Body of pancreas (tissue), 4 donors: ENCODE data around the gene PAPOLG. TPM values are rescaled to one million over a fixed set of nuclear protein-coding genes. Genes with fewer than 3 reads are reported as not detected.
A peak's percentile ranks its signal among the peaks of the same experiment; 100 is the strongest.

Experiments used
- ATAC-seq: fragments of 150-250 bp; one replicate; pipeline ENCODE4 v1.9.1; 2016
- DNase-seq, 4 donors: peaks; one replicate each; pipeline ENCODE4 v3.0.0-alpha.2; 2019
- H3K27ac ChIP-seq, 4 donors: fragments of 200-600 bp; sonication (generic); 1 replicate in 3 of 4; 2 replicates in 1 of 4; pipeline versions ENCODE4 v1.5.1 to v1.6.1; 2016 to 2019; ENCODE audit warnings: mild to moderate bottlenecking in 1 of 4, mixed read lengths in 1 of 4, moderate library complexity in 1 of 4
- H3K27me3 ChIP-seq, 2 donors: fragments of 200-600 bp; sonication (generic); one replicate each; pipeline ENCODE4 v1.6.0; 2016; ENCODE audit warnings: mild to moderate bottlenecking in 1 of 2
- H3K36me3 ChIP-seq, 2 donors: fragments of 200-600 bp; sonication (generic); replicated peaks in 1 of 2; 2 replicates each; pipeline ENCODE4 v1.5.1; 2016; ENCODE audit warnings: low read depth in 2 of 2; ENCODE audit not compliant: insufficient read depth in 1 of 2
- H3K4me1 ChIP-seq: fragments of 200-600 bp; sonication (generic); one replicate; pipeline ENCODE4 v1.6.0; 2016
- H3K4me3 ChIP-seq, 2 donors: fragments of 200-600 bp; sonication (generic); 1 replicate in 1 of 2; 2 replicates in 1 of 2; pipeline ENCODE4 v1.5.1; 2016 to 2019
- H3K9me3 ChIP-seq, 3 donors: fragments of 200-600 bp; sonication (generic); 1 replicate in 2 of 3; 2 replicates in 1 of 3; pipeline ENCODE4 v1.5.1; 2016
- POLR2A ChIP-seq, 3 donors: fragments of 450-650 bp; IDR thresholded peaks; one replicate each; pipeline ENCODE4 v1.6.1; 2016; ENCODE audit warnings: antibody characterized with exemption in 3 of 3, mild to moderate bottlenecking in 2 of 3
- WGBS, 2 donors: methylation state at CpG; one replicate each; pipeline ENCODE4 v1.1.5; 2017; 5-methylcytosine and 5-hydroxymethylcytosine counted together
- intact Hi-C: fragments of 100-400 bp; cut with DNase I; formaldehyde crosslinking; loops from one replicate; pipeline ENCODE4 v1.15.1; 2023
- total RNA-seq, 2 donors: library from RNA; depleted of rRNA; stranded (reverse); fragments of >200 nt; gene quantifications; one replicate each; pipeline ENCODE4 v1.1.0, GENCODE V29; 2016
- TF ChIP-seq, protein P1 (sequence below), 7 experiments: fragments of 450-650 bp in 4 of 7; fragments of 200-600 bp in 3 of 7; sonication (generic) in 3 of 7; IDR thresholded peaks; one replicate each; pipeline ENCODE4 v1.5.1; 2016 to 2019; ENCODE audit warnings: antibody characterized with exemption in 7 of 7

Gene PAPOLG
- total RNA-seq, 2 donors from 2014 or later: 4.0 to 6.5 TPM

DNA sequence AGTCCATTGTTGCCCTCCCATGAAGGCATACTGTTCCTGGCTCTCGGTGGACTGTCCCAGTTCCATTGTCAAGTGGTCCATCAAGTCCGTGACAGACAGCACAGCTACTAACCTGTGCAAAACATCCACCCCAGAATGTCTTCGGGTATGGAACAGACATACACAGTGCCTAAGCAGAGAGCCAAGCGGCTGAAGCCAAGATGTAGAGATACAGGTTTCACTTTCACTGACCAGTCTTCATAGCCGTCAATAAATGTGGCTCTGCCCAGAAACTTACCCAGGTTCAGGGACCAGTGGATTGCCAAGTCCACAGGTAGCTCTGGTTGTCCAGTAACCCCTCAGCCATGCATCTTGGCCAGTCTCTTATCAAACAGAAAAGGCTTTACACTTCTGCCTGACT, 10.7 kb upstream of the PAPOLG start:
- no peaks in the 10 kb centered on the region for H3K4me1 ChIP-seq
- H3K27me3 ChIP-seq: no peaks in the 10 kb centered on the region
- 84 to 89% methylated on average over 3 to 5 of the region's 5 CpGs for WGBS, 2 donors
- TF ChIP-seq, protein P1, sequence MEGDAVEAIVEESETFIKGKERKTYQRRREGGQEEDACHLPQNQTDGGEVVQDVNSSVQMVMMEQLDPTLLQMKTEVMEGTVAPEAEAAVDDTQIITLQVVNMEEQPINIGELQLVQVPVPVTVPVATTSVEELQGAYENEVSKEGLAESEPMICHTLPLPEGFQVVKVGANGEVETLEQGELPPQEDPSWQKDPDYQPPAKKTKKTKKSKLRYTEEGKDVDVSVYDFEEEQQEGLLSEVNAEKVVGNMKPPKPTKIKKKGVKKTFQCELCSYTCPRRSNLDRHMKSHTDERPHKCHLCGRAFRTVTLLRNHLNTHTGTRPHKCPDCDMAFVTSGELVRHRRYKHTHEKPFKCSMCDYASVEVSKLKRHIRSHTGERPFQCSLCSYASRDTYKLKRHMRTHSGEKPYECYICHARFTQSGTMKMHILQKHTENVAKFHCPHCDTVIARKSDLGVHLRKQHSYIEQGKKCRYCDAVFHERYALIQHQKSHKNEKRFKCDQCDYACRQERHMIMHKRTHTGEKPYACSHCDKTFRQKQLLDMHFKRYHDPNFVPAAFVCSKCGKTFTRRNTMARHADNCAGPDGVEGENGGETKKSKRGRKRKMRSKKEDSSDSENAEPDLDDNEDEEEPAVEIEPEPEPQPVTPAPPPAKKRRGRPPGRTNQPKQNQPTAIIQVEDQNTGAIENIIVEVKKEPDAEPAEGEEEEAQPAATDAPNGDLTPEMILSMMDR (IDR thresholded peaks at IDR 0.05): no peak
- TF ChIP-seq POLR2A (IDR thresholded peaks at IDR 0.05): no peak
- no peak overlapping the region for H3K4me3 ChIP-seq
- no peak for ATAC-seq
- no peak for DNase-seq
- H3K36me3 ChIP-seq: no peaks in the 10 kb centered on the region
- H3K27ac ChIP-seq: no peak overlapping the region
- intact Hi-C loops: no loop called here
- no peaks in the 10 kb centered on the region for H3K9me3 ChIP-seq

DNA sequence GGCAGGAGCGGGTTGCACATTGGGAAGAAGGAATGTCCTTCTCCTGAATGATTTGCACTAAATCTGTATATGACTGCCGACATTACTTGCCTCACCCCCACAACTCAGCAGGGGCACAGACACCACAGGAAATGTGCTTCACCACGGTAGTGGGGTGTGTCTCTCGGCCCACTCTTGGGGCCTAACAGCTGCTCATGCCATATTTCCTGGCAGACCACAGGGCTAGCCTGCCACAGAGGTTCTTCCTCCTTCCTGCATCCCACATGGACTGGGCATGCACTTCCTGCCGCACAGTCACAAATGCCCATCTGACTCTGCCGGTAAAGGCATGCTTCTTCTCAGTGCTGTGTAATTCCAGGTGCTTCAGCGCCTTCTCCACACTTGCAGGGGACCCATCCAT, 10.3 kb upstream of the PAPOLG start:
- Histone ChIP-seq H3K4me3 (no peak overlapping the region), H3K36me3 (no peaks in the 10 kb centered on the region), H3K9me3 (no peaks in the 10 kb centered on the region), H3K27ac (no peak overlapping the region), H3K27me3 (no peaks in the 10 kb centered on the region), H3K4me1 (no peaks in the 10 kb centered on the region)
- intact Hi-C loops: no loop called here
- no peak for DNase-seq
- WGBS, 2 donors: 73 to 74% methylated on average over 5 to 7 of the region's 7 CpGs
- no peak for ATAC-seq
- TF ChIP-seq POLR2A (IDR thresholded peaks at IDR 0.05): no peak
- TF ChIP-seq, protein P1 (IDR thresholded peaks at IDR 0.05): no peak

DNA sequence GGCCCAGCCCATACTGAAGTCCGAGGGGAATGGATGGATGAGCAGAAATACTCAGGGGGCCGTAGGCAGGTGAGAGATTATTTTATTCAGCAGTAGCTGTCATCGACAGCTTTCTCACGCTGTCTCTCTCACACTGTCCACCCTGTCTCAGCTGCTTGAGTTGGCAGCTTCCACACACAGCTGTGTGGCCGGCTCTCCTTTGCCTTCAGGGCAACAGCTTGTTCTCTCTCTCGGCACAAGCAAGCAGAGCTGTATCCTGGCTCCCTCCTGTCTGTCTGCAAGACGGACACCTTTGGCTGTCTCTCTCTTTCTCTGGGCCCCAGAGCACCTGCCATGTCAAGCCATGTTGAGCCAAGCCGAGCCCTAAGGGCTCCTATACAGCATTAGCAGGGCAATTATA, 9.8 kb upstream of the PAPOLG start:
- Histone ChIP-seq H3K4me3 (no peak overlapping the region), H3K9me3 (no peaks in the 10 kb centered on the region), H3K36me3 (no peaks in the 10 kb centered on the region), H3K27ac (no peak overlapping the region), H3K4me1 (no peaks in the 10 kb centered on the region), H3K27me3 (no peaks in the 10 kb centered on the region)
- DNase-seq (no peak), ATAC-seq (no peak)
- TF ChIP-seq POLR2A (IDR thresholded peaks at IDR 0.05): no peak
- TF ChIP-seq, protein P1 (IDR thresholded peaks at IDR 0.05): no peak
- 71 to 77% methylated on average over 8 of the region's 8 CpGs for WGBS, 2 donors
- intact Hi-C loops: no loop called here

DNA sequence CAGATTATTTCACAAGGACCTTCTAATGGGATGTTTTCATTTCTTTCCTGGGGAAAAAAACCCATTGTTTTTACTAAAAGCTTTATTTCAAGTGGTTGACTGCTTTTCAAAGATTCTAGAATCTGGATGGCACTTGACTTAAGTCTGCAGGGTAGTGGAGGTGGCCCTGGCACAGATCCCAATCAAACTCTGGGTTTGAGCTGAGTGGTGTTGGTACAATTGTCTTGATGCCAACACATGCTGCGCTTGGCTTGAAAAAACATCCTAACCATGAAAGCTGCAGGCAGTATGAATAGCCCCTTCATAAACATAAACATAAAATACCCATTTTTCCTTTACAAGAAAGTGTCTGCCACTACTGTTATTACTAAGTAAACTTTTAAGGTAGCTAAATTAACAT, 3.6 kb downstream of the PAPOLG start:
- H3K36me3 ChIP-seq: peaks cover 0 to 9% of the 10 kb centered on the region in 2 donors
- H3K4me3 ChIP-seq: no peak overlapping the region
- ATAC-seq (no peak), DNase-seq (peak in 2 of 4 donors; percentile 34 to 38)
- intact Hi-C loops: no loop called here
- 52 to 81% methylated on average over 1 of the region's 1 CpG for WGBS, 2 donors
- no peaks in the 10 kb centered on the region for H3K9me3 ChIP-seq
- peaks cover 24% of the 10 kb centered on the region for H3K4me1 ChIP-seq
- no peak overlapping the region for H3K27ac ChIP-seq
- no peaks in the 10 kb centered on the region for H3K27me3 ChIP-seq
- TF ChIP-seq POLR2A (IDR thresholded peaks at IDR 0.05): no peak
- TF ChIP-seq, protein P1 (IDR thresholded peaks at IDR 0.05): no peak

DNA sequence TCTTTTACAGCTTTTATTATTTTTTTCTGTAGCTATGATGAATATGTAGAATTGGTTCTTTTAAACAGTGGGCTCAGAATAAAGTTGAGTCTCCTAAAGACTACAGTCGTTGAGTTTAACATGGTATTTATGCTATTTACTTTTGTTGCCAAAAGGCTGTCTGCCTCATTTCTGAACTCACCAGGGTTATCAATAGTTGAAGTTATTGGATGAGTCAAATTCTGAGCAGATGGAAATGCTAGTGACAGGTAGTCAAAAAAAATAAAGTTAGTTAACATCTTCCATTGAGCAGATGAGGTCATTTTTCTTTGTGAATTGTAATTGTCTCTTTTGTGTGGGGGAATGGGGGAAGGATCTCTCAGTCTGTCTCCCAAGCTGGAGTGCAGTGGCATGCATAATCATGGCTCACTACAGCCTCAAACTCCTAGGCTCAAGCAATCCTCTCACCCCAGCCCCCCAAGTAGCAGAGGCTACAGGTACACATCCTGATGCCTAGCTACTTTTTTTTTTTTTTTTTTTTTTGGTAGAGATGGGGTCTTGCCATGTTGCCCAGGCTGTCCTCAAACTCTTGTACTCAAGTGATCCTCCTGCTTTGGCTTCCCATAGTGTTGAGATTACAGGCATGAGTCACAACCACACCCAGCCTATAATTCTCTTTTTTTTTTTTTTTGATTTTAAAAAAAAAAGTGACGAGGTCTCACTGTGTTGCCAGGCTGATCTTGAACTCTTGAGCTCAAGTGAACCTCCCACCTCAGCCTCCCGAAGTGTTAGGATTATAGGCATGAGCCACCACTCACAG, 8.9 kb downstream of the PAPOLG start:
- ATAC-seq (no peak), DNase-seq (no peak)
- no peaks in the 10 kb centered on the region for H3K4me1 ChIP-seq
- H3K27me3 ChIP-seq: no peaks in the 10 kb centered on the region
- H3K9me3 ChIP-seq: no peaks in the 10 kb centered on the region
- intact Hi-C loops: no loop called here
- no peak overlapping the region for H3K27ac ChIP-seq
- H3K4me3 ChIP-seq: no peak overlapping the region
- WGBS, 2 donors: 91 to 99% methylated on average over 3 of the region's 3 CpGs
- peaks cover 0 to 16% of the 10 kb centered on the region in 2 donors for H3K36me3 ChIP-seq
- TF ChIP-seq, protein P1 (IDR thresholded peaks at IDR 0.05): no peak
- no peak for TF ChIP-seq POLR2A (IDR thresholded peaks at IDR 0.05)
